Loucy (cell line): ENCODE measurements around the gene SFSWAP.

ENCODE experiments used
- H2AFZ ChIP-seq: fragments of 200-600 bp; sonication (generic); 2 replicates; pipeline ENCODE4 v1.6.0; 2016; ENCODE audit warnings: antibody characterized with exemption, mild to moderate bottlenecking, low read length, moderate library complexity
- H3F3A ChIP-seq: fragments of 200-600 bp; 2 replicates; pipeline ENCODE4 v1.6.0; 2016; ENCODE audit warnings: antibody characterized with exemption, low read depth, mild to moderate bottlenecking
- H3K27me3 ChIP-seq: fragments of 200-600 bp; sonication (generic); 2 replicates; pipeline ENCODE4 v1.6.1; 2014; ENCODE audit warnings: low read length, mild to moderate bottlenecking; ENCODE audit not compliant: insufficient read depth, poor library complexity, severe bottlenecking
- H3K36me3 ChIP-seq: fragments of 200-600 bp; sonication (generic); 2 replicates; pipeline ENCODE4 v1.6.1; 2016; ENCODE audit warnings: low read length; ENCODE audit not compliant: insufficient read depth
- H3K4me1 ChIP-seq: fragments of 200-600 bp; sonication (generic); 2 replicates; pipeline ENCODE4 v1.5.1; 2014; ENCODE audit warnings: low read length, mild to moderate bottlenecking; ENCODE audit not compliant: insufficient read depth, poor library complexity, severe bottlenecking
- H3K4me2 ChIP-seq: fragments of 200-600 bp; sonication (generic); 2 replicates; pipeline ENCODE4 v1.6.0; 2014; ENCODE audit warnings: antibody characterized with exemption, low read length, low read depth, mild to moderate bottlenecking; ENCODE audit not compliant: poor library complexity, severe bottlenecking
- H3K4me3 ChIP-seq: fragments of 200-600 bp; sonication (generic); 2 replicates; pipeline ENCODE4 v1.5.1; 2014; ENCODE audit warnings: low read length, mild to moderate bottlenecking, mixed read lengths; ENCODE audit not compliant: poor library complexity, severe bottlenecking
- H3K79me2 ChIP-seq: fragments of 200-600 bp; sonication (generic); 2 replicates; pipeline ENCODE4 v1.6.1; 2014; ENCODE audit warnings: low read length; ENCODE audit not compliant: insufficient read depth
- H3K9ac ChIP-seq: fragments of 200-600 bp; sonication (generic); 2 replicates; pipeline ENCODE4 v1.6.0; 2014; ENCODE audit warnings: mild to moderate bottlenecking, low read depth, low read length, moderate library complexity; ENCODE audit not compliant: poor library complexity, severe bottlenecking
- H3K9me2 ChIP-seq: fragments of 200-600 bp; sonication (generic); replicated peaks from 2 replicates; pipeline ENCODE4 v1.6.1; 2016; ENCODE audit warnings: low read depth, low read length, mixed read lengths
- H3K9me3 ChIP-seq: fragments of 200-600 bp; sonication (generic); 2 replicates; pipeline ENCODE4 v1.6.1; 2014; ENCODE audit warnings: mild to moderate bottlenecking, antibody characterized with exemption, low read length, low read depth; ENCODE audit not compliant: insufficient read depth
- H4K20me1 ChIP-seq: fragments of 200-600 bp; sonication (generic); 2 replicates; pipeline ENCODE4 v1.6.0; 2014; ENCODE audit warnings: antibody characterized with exemption, low read length, mild to moderate bottlenecking; ENCODE audit not compliant: insufficient read depth, poor library complexity, severe bottlenecking
- EZH2phosphoT487 ChIP-seq: fragments of 200-600 bp; IDR thresholded peaks from 2 replicates; pipeline ENCODE4 v1.6.1; 2018; ENCODE audit warnings: antibody characterized with exemption, mild to moderate bottlenecking, moderate library complexity, borderline replicate concordance
- TF ChIP-seq, protein P1 (sequence below): fragments of 200-600 bp; sonication (generic); conservative IDR thresholded peaks from 2 replicates; pipeline ENCODE4 v1.5.1; 2014; ENCODE audit warnings: mild to moderate bottlenecking, antibody characterized with exemption, low read length

Gene SFSWAP

DNA sequence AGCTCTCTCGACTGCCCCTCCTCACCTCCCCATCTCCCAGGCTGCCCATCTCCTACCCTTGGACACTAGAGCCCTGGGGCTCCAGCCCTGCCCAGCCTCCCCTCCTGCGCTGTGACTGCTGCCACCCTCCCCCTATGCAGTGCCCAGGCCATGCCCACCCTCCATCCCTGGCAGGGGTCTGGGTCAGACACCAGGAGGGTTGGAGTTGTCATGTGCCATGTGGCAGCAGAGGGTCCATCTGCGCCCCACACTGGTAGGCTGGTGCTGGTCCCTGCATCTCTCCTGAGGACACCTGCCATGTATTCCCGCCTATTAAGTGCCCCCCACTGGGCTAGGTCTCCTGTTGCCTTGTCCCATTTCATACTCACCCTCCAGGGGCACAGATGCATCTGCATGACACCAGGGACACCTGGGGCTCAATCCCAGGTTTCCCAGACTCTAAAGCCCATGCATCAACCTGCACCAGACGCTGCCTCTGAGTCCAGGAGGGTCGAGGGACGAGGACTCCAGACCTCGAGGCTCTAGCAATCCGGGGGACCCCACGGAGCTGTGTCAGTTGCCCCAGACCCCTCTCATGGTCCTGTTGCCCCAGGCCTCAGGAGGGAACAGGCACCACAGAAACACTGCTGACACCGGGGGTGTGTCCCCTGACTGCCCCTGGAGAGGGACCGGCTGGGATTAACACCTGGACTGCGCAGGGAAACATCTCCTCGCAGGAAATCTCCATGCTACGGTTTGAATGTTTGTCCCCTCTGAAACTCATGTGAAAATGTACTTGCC is 23.4 kb upstream of the SFSWAP start:
- no peaks in the 10 kb centered on the region for H3F3A ChIP-seq
- H3K27me3 ChIP-seq = no peaks in the 10 kb centered on the region
- no peaks in the 10 kb centered on the region for H3K36me3 ChIP-seq

DNA sequence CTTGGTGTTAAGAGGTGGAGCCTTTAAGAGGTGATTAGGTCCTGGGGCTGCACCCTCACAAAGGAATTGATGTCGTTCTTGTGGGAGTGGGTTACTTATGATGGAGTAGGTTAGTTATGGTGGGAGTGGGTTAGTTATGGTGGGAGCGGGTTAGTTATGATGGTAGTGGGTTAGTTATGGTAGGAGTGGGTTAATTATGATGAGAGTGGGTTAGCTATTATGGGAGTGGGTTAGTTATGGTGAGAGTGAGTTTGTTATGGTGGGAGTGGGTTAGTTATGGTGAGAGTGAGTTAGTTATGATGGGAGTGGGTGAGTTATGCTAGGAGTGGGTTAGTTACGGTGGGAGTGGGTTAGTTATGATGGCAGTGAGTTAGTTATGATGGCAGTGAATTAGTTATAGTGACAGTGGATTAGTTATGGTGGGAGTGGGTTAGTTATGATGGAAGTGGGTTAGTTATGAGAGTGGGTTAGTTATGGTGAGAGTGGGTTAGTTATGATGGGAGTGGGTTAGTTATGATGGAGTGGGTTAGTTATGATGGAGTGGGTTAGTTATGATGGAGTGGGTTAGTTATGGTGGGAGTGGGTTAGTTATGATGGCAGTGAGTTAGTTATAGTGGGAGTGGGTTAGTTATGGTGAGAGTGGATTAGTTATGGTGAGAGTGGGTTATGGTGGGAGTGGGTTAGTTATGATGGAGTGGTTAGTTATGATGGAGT is 22.6 kb upstream of the SFSWAP start:
- Histone ChIP-seq H3K4me3 (no peak overlapping the region), H3K4me1 (no peaks in the 10 kb centered on the region), H3K9ac (no peak overlapping the region), H4K20me1 (no peaks in the 10 kb centered on the region), H3K9me3 (peaks cover 11% of the 10 kb centered on the region; the same call in 1 of the 2 replicates), H3K36me3 (no peaks in the 10 kb centered on the region), H3K79me2 (no peaks in the 10 kb centered on the region), H3F3A (no peaks in the 10 kb centered on the region), H2AFZ (no peak overlapping the region), H3K9me2 (no peaks in the 10 kb centered on the region), H3K4me2 (no peak overlapping the region), H3K27me3 (no peaks in the 10 kb centered on the region)
- TF ChIP-seq EZH2phosphoT487 = no peak
- TF ChIP-seq, protein P1, sequence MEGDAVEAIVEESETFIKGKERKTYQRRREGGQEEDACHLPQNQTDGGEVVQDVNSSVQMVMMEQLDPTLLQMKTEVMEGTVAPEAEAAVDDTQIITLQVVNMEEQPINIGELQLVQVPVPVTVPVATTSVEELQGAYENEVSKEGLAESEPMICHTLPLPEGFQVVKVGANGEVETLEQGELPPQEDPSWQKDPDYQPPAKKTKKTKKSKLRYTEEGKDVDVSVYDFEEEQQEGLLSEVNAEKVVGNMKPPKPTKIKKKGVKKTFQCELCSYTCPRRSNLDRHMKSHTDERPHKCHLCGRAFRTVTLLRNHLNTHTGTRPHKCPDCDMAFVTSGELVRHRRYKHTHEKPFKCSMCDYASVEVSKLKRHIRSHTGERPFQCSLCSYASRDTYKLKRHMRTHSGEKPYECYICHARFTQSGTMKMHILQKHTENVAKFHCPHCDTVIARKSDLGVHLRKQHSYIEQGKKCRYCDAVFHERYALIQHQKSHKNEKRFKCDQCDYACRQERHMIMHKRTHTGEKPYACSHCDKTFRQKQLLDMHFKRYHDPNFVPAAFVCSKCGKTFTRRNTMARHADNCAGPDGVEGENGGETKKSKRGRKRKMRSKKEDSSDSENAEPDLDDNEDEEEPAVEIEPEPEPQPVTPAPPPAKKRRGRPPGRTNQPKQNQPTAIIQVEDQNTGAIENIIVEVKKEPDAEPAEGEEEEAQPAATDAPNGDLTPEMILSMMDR = no peak

More for the DNA sequence above, 23.4 kb upstream of the SFSWAP start:
- H4K20me1 ChIP-seq = no peaks in the 10 kb centered on the region
- no peak overlapping the region for H3K4me3 ChIP-seq
- no peaks in the 10 kb centered on the region for H3K9me2 ChIP-seq
- no peak overlapping the region for H3K9ac ChIP-seq
- no peak overlapping the region for H2AFZ ChIP-seq
- no peaks in the 10 kb centered on the region for H3K4me1 ChIP-seq
- no peaks in the 10 kb centered on the region for H3K79me2 ChIP-seq
- peaks cover 11% of the 10 kb centered on the region; the same call in 1 of the 2 replicates for H3K9me3 ChIP-seq
- no peak overlapping the region for H3K4me2 ChIP-seq
- no peak for TF ChIP-seq EZH2phosphoT487
- TF ChIP-seq, protein P1 = no peak

DNA sequence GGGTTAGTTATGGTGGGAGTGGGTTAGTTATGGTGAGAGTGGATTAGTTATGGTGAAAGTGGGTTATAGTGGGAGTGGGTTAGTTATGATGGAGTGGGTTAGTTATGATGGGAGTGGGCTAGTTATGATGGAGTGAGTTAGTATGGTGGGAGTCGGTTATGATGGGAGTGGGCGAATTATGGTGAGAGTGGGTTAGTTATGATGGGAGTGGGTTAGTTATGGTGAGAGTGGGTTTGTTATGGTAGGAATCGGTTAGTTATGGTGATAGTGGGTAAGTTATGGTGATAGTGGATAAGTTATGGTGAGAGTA is 22.1 kb upstream of the SFSWAP start:
- no peaks in the 10 kb centered on the region for H3K9me2 ChIP-seq
- no peaks in the 10 kb centered on the region for H3K36me3 ChIP-seq
- no peak overlapping the region for H3K4me3 ChIP-seq
- peaks cover 11% of the 10 kb centered on the region; the same call in 1 of the 2 replicates for H3K9me3 ChIP-seq
- H3K4me2 ChIP-seq = no peak overlapping the region
- no peak overlapping the region for H2AFZ ChIP-seq
- H4K20me1 ChIP-seq = no peaks in the 10 kb centered on the region
- H3K27me3 ChIP-seq = no peaks in the 10 kb centered on the region
- H3K79me2 ChIP-seq = no peaks in the 10 kb centered on the region
- H3K9ac ChIP-seq = no peak overlapping the region
- H3K4me1 ChIP-seq = no peaks in the 10 kb centered on the region
- no peak for TF ChIP-seq EZH2phosphoT487
- TF ChIP-seq, protein P1 = no peak
- H3F3A ChIP-seq = no peaks in the 10 kb centered on the region
